AG09319 (cell line): ENCODE measurements around the gene CHGA.

ENCODE experiments used
- DNase-seq: peaks from one replicate; pipeline ENCODE4 v3.0.0-alpha.2; 2010; ENCODE audit warnings: low read depth; ENCODE audit errors: extremely low read depth
- TF ChIP-seq, protein P1 (sequence below): IDR thresholded peaks from 2 replicates; pipeline ENCODE4 v1.5.1; 2011; ENCODE audit warnings: low read depth, mild to moderate bottlenecking, inconsistent platforms, low read length, moderate library complexity

The CHGA gene

DNA sequence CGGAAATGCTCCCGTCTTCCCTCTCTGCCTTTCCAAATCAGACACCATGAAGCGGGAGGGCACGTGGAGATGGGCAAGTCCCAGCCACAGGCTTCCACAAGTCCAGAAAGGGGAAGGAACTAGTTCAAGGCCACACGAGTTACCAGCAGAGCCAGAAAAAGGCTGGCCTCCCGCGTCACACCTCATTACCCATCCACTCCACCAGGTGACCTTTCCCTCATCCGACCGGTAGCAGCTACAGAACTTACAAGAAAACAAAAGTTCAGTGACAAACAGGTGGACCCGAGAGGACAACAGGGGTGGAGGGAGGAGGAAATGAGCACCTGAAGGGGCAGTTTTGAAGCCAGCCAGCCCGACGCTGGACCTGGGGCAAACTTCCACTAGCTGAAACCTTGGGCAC is 46.9 kb downstream of the CHGA start:
- no peak for DNase-seq
- TF ChIP-seq, protein P1, sequence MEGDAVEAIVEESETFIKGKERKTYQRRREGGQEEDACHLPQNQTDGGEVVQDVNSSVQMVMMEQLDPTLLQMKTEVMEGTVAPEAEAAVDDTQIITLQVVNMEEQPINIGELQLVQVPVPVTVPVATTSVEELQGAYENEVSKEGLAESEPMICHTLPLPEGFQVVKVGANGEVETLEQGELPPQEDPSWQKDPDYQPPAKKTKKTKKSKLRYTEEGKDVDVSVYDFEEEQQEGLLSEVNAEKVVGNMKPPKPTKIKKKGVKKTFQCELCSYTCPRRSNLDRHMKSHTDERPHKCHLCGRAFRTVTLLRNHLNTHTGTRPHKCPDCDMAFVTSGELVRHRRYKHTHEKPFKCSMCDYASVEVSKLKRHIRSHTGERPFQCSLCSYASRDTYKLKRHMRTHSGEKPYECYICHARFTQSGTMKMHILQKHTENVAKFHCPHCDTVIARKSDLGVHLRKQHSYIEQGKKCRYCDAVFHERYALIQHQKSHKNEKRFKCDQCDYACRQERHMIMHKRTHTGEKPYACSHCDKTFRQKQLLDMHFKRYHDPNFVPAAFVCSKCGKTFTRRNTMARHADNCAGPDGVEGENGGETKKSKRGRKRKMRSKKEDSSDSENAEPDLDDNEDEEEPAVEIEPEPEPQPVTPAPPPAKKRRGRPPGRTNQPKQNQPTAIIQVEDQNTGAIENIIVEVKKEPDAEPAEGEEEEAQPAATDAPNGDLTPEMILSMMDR = no peak

DNA sequence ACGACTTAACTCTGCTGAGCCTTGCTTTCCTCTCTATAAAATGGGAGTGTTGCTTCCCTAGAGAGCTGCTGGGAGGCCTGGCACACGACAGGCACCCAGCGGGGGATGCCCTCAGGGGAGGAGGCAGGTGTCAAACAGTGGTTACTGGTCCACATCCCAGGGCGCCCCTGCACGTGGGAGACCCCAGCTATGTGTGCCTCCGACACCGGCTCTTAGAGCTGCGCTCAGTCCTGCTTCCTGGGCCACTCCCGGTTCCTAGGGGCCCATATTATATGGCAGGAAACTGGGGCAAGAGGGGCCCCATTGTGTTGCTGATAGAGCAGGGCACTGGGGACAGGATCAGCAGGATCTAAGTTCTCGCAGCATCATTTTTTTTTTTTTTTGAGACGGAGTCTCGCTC is 47.3 kb downstream of the CHGA start:
- TF ChIP-seq, protein P1 = no peak
- DNase-seq = no peak

DNA sequence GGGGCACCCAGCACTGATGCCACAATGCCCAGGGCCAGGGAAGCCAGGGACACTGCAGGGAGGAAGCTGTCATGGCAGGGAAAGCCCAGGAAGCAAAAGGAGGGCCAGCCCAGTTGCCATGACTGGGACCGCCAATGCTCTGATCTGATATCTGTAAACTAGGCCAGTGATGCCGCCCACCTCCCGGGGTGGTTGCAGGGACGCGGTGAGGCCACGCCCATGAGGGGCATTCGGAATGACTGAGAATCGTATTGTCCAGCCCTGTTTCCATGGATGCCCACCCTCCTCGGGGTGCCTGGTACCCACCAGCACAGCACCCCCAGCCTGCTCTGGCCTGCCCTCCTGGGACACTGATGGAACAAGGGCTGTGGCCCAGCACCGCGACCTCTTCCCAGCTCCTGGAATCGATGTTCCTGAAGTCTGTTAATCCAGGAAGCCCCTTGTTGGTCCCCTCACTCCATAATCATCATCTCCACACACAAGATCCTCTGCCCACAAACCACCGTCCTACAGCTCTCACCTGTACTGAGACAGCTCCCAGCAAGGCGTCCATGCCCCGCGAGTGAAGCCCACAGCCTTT is 48.7 kb downstream of the CHGA start:
- DNase-seq = no peak
- TF ChIP-seq, protein P1 = no peak

DNA sequence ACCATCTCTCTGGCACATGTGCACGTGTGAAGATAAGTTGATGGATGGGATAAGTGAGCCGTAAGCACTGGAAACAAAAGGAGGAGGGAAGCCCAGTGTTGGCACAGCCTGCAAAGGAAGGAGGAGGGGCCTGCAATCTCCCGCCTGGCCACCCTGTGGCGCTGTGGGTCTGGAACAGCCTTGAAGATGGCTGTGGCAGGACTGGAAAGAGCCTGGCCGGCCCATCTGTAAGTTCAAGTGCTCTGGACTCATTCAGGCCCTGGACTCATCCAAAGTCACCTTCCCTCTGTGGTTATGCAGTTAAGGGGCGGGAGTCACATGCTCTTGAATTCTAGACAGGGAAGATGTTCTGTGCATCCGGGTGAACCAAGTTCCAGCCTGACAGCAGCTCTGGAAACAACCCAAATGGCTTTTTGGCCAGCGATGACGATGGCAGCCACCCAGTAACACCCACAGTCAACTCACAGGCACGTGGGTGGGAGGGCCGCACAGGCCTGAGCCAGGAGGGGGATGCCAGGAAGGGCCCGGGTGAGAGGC is 50.4 kb downstream of the CHGA start:
- peak; percentile 31 for DNase-seq
- TF ChIP-seq, protein P1 = peak; percentile 75

DNA sequence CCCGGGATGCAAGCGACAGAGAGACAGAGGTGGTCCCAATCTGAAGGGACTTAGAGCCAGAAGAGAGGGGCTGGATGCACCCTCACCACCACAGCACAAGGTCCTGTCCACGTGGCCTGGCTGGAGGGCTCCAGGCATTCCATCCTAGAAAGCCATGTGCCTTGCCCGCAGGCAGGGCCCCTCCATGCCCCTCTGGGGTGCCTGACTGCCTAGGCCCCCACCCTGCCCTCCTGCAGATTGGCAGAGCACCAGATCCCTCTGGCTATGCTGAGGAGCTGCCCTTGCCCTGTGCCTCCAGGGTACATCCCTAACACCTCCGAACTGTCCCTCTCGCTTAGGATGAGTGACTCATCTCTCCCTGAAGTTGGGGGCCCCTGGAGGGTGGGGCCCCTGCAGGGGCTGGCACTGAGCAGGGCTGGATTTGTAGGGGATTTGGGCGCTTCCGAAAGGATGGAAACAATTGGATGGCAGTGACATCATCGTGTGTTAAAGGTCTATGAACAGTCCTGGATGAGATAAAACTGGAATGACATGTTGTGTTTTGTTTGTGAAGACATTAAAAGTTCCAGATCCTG is 50.9 kb downstream of the CHGA start:
- DNase-seq = no peak
- TF ChIP-seq, protein P1 = no peak

DNA sequence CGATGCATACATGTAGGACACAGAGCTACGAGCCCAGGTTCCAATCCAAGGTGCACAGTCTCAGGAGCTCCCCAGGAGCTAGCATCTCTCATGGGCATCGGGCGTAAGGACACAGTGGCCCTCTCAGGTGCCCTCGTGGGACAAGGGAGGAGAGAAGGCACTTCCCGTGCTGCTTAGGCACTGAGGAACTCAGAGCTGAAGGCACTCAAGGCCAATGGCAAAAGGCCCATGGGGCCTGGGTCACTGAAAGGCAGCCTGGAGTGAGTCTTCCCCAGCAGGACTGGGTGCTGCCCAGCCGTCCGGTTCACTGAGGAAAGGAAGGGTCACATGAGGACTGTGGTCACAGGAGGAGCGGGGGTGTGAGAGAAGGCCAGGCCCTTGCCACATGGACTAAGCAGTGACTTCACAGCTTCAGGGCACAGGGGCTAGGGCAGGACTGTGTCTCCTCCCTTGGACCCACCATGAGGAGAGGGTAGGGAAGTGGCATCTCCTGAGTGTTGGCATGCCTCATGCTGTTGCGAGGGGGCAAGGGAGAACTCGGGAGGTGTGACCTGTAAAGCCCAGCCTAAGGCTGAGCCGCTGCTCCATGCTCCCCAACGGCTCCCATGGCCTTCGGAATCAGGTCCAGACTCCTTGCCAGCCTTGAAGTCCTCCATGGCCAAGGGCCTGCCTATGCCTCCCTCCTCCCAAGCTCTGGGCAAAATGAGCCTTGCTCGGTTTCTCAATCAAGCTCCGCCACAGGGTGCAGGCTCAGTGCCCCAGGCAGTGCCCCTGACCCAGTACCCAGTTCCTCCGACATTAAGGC is 51.8 kb downstream of the CHGA start:
- no peak for DNase-seq
- TF ChIP-seq, protein P1 = no peak

DNA sequence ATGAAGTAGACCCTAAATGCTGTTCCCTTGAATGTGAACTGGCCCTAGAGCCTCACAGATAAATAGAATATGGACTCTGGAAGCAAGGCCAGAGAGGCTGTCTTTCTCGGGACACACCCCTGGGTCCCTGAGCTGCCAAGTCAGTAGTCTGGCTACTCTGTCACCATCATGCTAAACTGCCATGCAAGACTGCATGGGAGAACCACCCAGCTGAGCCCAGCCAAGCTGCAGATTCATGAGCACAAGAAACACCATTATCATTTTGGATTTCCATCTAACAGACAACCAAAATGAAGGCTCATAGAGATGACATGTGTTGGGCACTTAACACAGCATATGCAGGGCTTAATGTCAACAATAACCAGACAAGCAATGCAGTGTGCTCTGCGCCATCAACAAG is 53.3 kb downstream of the CHGA start:
- DNase-seq = no peak
- TF ChIP-seq, protein P1 = no peak
